Uterus (tissue), 2 donors: ENCODE measurements around the gene LTBP1.

ENCODE experiments used
- POLR2A ChIP-seq, 2 donors: fragments of 450-650 bp; IDR thresholded peaks; one replicate each; pipeline ENCODE4 v1.6.1; 2016; ENCODE audit warnings: antibody characterized with exemption in 2 of 2, mild to moderate bottlenecking in 1 of 2, moderate library complexity in 1 of 2
- TF ChIP-seq, protein P1 (sequence below), 4 experiments: fragments of 200-600 bp in 2 of 4; fragments of 450-650 bp in 2 of 4; sonication (generic) in 2 of 4; IDR thresholded peaks; one replicate each; pipeline ENCODE4 v1.5.1; 2016 to 2019; ENCODE audit warnings: antibody characterized with exemption in 4 of 4, mild to moderate bottlenecking in 2 of 4, moderate library complexity in 1 of 4

GRCh38 chr2:33086400-33087015 is 139.8 kb downstream of the LTBP1 start:
- TF ChIP-seq POLR2A (IDR thresholded peaks at IDR 0.05): no peak
- TF ChIP-seq, protein P1, sequence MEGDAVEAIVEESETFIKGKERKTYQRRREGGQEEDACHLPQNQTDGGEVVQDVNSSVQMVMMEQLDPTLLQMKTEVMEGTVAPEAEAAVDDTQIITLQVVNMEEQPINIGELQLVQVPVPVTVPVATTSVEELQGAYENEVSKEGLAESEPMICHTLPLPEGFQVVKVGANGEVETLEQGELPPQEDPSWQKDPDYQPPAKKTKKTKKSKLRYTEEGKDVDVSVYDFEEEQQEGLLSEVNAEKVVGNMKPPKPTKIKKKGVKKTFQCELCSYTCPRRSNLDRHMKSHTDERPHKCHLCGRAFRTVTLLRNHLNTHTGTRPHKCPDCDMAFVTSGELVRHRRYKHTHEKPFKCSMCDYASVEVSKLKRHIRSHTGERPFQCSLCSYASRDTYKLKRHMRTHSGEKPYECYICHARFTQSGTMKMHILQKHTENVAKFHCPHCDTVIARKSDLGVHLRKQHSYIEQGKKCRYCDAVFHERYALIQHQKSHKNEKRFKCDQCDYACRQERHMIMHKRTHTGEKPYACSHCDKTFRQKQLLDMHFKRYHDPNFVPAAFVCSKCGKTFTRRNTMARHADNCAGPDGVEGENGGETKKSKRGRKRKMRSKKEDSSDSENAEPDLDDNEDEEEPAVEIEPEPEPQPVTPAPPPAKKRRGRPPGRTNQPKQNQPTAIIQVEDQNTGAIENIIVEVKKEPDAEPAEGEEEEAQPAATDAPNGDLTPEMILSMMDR (IDR thresholded peaks at IDR 0.05): peak in 1 of 4 experiments; percentile 19
